ENCODE measurements around the gene FGGY. TPM values are rescaled to one million over a fixed set of nuclear protein-coding genes. Genes with fewer than 3 reads are reported as not detected.

Gene FGGY
- total and polyA plus RNA-seq, 2 donors (not counting 3 experiments of a cell fraction or from before 2014, with no cell fraction given), result 5.6 to 6.4 TPM

GRCh38 chr1:59522925-59523505 is 226.1 kb downstream of the FGGY start:
- no peaks in the 10 kb centered on the region for H4K20me1 ChIP-seq (replicated peaks; ENCODE audit: control insufficient read depth, extremely low read depth, insufficient read depth, low read length)
- H3K9ac ChIP-seq (replicated peaks; ENCODE audit: extremely low read depth, insufficient read depth, low read length), result no peak overlapping the region
- no peak overlapping the region for H3K4me2 ChIP-seq (ENCODE audit: insufficient read depth, low read length)
- no peaks in the 10 kb centered on the region for H3K9me1 ChIP-seq (replicated peaks; ENCODE audit: control insufficient read depth, extremely low read depth, insufficient read depth, low read length)
- H3K4me1 ChIP-seq (ENCODE audit: control insufficient read depth, extremely low read depth, insufficient read depth, low read length), result peaks cover 4% of the 10 kb centered on the region
- no peak overlapping the region for H3K4me3 ChIP-seq (replicated peaks in 1 of 3; ENCODE audit: insufficient read depth in 1 of 3, low read depth in 1 of 3, low read length in 3 of 3)
- DNase-seq (ENCODE audit: low read depth, low spot score) (no peak), FAIRE-seq (no peak)
- H3K27me3 ChIP-seq (ENCODE audit: control insufficient read depth in 2 of 2, insufficient read depth in 2 of 2, low read length in 2 of 2), result no peaks in the 10 kb centered on the region
- no peak overlapping the region for H2AFZ ChIP-seq (ENCODE audit: low read depth, low read length)
- dilution Hi-C loops (cut with MboI; ENCODE audit: extremely low pct_ligation_motif_present, low sequenced_read_pairs) (no loop called here), intact Hi-C loops (cut with micrococcal nuclease) (no loop called here)
- H3K9me3 ChIP-seq (replicated peaks; ENCODE audit: control insufficient read depth, insufficient read depth, low read length), result no peaks in the 10 kb centered on the region
- POLR2A ChIA-PET, result no interaction called here
- no TSS peak for BruUV-seq (replicated peaks)
- H3K27ac ChIP-seq (ENCODE audit: insufficient read depth, low read depth, low read length), result no peak overlapping the region
- no peaks in the 10 kb centered on the region for H3K79me2 ChIP-seq (ENCODE audit: control insufficient read depth, insufficient read depth, low read length)
- CTCF ChIA-PET, result no interaction called here
- H3K36me3 ChIP-seq (ENCODE audit: control insufficient read depth in 2 of 2, extremely low read depth in 1 of 2, insufficient read depth in 2 of 2, low read length in 2 of 2), result no peaks in the 10 kb centered on the region
- TF ChIP-seq JUN (IDR thresholded peaks at IDR 0.05; ENCODE audit: borderline replicate concordance, insufficient read depth, insufficient read length, low read depth), result no peak
- TF ChIP-seq MAX (IDR thresholded peaks at IDR 0.05; ENCODE audit: insufficient read depth, insufficient read length), result no peak
- no peak for TF ChIP-seq POLR2A (IDR thresholded peaks at IDR 0.05; ENCODE audit: low read depth, low read length)
- TF ChIP-seq POLR2AphosphoS5 (IDR thresholded peaks at IDR 0.05; ENCODE audit: insufficient read depth, low read depth, low read length), result no peak
- no peak for TF ChIP-seq FOS (IDR thresholded peaks at IDR 0.05; ENCODE audit: borderline replicate concordance, insufficient read depth, low read length)
- no peak for TF ChIP-seq GATA2 (IDR thresholded peaks at IDR 0.05; ENCODE audit: insufficient read depth, insufficient read length, low read depth, low read length)
- no peak for TF ChIP-seq MYC (IDR thresholded peaks at IDR 0.05; ENCODE audit: low read depth, low read length)
- TF ChIP-seq CTCF (IDR thresholded peaks at IDR 0.05; ENCODE audit: extremely low read depth in 1 of 2, insufficient read depth in 1 of 2, low read depth in 1 of 2, low read length in 2 of 2), result no peak
- TF ChIP-seq EZH2 (IDR thresholded peaks at IDR 0.05; ENCODE audit: borderline replicate concordance, low read depth, low read length, severe bottlenecking), result no peak

Measured in endothelial cell of umbilical vein (primary cell).